NCI-H2227 (cell line): ENCODE results near the gene ITSN1.
"Not testable (repeated sequence)": the region's sequence is repeated elsewhere in the genome, so short reads cannot be mapped to it uniquely, and the experiment has no call there.

ENCODE experiments used
- DNase-seq: peaks from one replicate; lab custom pipeline; 2025; ENCODE audit not compliant: unreplicated experiment; lab: John Stamatoyannopoulos, UW

ITSN1 gene

DNA sequence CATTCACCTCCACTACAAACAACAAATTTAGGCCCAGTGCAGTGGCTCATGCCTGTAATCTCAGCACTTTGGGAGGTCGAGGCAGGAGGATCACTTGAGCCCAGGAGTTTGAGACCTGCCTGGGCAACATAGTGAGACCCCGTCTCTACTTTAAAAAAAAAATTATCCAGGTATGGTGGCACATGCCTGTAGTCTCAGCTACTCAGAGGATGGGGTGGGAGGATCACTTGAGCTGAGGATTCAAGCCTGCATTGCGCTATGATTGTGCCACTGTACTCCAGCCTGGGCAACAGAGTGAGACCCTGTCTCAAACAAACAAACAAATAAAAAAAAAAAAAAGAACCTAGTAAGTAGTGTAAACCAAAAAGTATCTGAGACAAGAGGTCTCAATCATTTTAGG, 86.8 kb downstream of the ITSN1 start:
- DNase-seq, result not testable (repeated sequence)

DNA sequence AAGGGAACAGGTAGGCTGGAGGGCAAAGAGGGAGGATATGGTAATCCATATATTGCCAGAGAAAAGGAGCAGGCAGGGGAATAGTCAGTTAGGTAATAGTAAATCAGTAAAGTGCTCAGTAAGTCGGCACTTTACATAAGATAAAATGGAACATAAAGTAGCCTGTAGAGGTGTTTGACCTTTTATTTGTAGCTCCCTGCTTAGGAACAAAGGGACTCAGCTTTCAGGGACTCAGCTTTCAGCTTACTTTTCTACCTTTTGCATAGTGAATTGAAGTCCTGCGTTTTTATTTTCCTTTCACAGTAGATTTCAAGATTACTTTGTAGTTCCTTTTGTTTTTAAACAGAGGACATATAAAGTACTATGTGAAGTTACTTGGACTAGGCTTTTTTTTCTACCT, 87.3 kb downstream of the ITSN1 start:
- no peak for DNase-seq

DNA sequence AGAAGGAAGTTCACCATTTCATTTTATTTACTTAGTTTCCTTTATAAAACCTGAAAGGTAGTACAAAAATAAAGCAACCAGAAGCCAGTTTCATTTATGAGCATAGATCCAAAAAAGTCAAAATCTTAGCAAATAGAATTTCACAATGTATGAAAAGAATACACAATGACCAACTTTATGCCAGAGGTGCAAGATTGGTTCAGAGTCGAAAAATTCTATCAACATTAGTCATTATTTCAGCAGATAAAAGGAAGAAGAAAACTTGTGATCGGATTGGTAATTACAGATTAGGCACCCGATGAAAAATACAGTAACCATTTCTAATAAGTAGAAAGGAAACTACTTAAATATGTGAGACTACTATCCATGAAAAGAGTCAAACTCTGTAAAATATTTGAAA, 89.1 kb downstream of the ITSN1 start:
- DNase-seq, result no peak

DNA sequence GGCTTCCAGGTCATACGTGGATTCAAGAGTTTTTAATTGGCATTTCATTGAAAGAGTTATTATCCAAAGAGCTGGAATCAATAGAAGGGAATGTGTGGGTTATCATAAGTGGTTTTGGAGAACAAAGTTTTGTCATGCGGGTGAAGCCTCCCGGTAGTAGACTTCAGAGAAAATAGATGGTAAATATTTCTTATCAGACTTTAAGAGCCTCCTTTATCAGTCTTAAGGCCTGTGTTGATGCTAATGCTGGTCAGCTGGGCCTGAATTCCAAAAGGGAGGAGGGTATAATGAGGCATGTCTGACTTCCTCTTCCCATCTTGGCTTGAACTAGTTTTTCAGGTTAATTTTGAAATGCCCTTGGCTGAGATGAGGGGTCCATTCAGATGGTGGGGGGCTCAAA, 89.7 kb downstream of the ITSN1 start:
- DNase-seq, result no peak

DNA sequence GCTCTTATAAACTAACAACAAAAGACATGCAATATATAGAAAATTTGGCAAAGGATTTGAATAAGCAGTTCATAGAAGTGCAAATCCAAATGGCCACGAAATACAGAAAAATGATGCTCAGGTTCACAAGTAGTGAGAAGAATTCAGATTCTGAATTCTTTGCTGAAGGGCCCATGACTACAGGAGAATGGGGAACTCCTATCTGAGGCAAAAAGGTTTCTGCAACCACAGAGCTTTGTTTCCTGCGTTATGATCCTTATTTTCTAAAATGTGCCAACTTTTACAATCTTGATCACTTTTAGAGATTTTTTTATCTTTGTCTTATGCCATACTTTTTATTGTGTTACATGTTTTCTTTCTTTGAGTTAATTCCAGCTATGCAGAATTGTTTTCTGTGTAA, 91.3 kb downstream of the ITSN1 start:
- no peak for DNase-seq

DNA sequence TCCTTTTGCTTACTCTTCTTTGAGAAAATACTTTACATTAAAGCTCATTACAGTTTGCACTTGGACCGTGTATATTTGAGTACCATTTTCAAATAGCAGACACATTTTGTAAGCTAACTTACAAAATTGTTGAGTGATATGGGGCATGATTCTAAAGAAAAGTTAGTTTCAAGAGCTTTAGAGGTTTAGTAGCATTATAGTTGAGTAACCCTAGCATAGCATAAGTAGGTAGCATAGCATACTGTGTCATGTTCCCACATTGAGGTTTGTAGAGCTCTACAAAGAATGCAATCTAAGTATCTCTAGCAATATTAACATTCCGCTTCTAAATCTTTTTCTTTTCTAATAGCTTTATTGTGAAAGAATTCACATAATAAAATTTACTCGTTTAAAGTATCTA, 92.0 kb downstream of the ITSN1 start:
- no peak for DNase-seq

DNA sequence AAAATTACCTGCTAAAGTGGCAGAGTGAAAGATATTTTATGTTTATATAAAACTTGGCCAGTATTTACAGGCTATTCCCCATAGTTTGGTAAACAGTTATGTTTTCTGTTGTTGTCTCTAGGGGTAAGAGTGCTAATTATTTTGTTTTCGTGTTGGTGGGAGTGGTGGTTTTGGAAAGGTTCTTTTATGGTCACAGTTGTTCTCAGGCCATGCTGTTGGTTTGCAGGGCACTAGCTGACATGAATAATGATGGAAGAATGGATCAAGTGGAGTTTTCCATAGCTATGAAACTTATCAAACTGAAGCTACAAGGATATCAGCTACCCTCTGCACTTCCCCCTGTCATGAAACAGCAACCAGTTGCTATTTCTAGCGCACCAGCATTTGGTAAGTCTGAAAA, 92.5 kb downstream of the ITSN1 start:
- DNase-seq, result no peak

DNA sequence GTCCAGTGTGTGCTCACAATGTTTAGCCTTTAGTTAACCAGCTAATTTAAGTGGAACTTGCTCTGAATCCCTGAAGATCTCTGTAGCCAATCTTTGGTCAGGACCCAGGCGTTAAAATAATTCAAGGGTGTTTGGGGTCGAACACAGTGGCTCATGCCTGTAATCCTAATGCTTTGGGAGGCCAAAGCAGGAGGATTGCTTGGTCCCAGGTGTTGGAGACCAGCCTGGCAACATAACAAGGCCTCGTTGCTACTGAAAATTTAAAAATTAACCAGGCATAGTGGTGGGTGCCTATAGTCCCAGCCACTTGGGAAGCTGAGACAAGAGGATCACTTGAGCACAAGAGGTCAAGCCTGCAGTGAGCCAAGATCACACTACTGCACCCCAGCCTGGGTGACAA, 94.3 kb downstream of the ITSN1 start:
- DNase-seq, result no peak

DNA sequence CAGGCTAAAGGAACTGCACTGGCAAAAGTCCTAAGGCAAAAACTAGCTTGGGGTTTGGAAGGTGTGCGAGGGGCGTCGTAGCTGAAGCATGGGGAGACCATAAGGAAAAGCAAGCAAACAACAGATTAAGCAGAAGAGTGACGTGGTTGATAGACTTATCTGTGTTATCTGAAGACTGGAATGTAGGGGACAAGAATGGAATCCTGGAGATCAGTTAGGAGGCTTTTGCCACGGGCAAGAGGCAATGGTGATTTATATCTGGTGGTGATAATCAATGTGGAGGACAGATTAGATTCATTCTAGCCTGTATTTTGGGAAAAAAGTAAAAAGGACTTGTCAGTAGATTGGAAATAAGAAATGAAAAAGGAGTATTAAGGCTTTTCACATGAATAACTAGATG, 97.4 kb downstream of the ITSN1 start:
- DNase-seq, result no peak

DNA sequence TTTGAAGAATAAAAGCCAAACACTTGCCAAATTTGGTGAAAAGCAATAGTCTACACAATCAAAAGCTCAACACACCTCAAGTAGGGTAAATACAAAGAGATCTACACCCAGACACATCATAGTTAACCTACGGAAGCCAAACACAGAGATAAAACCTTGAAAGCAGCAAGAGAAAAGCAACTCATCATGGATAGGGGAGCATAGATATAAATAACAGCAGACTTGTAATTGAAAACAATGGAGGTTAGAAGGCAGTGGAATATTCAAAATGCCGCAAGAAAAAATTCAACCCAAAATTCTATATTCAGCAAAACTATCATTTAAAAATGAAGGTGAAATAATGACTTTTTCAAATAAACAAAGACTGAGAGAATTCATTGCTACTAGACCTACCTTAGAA, 105.1 kb downstream of the ITSN1 start:
- no peak for DNase-seq

DNA sequence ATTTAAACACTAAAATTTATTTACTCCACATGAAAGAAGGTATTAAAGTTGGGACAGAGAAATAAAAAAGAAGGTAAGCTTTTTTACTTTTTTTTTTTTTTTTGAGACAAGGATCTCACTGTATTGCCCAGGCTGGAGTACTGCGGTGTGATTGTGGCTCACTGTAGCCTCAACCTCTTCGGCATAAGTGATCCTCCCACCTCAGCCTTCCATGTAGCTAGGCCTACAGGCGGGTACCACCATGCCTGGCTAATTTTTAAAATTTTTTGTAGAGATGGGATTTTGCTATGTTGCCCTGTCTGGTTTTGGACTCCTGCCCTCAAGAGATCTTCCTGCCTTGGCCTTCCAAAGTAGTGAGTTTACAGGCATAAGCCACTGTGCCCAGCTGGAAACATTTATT, 106.6 kb downstream of the ITSN1 start:
- DNase-seq, result no peak

DNA sequence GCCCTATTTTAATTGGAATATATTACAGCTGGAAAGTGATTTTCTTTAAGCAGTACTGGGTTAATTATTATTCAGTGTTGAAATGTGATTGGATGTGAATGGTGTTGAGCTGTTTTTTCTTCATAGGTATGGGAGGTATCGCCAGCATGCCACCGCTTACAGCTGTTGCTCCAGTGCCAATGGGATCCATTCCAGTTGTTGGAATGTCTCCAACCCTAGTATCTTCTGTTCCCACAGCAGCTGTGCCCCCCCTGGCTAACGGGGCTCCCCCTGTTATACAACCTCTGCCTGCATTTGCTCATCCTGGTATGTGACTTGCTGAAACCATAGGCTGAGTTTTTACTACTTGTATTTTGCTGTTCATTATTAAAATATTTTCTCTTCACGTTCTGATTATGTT, 107.7 kb downstream of the ITSN1 start:
- DNase-seq, result no peak

DNA sequence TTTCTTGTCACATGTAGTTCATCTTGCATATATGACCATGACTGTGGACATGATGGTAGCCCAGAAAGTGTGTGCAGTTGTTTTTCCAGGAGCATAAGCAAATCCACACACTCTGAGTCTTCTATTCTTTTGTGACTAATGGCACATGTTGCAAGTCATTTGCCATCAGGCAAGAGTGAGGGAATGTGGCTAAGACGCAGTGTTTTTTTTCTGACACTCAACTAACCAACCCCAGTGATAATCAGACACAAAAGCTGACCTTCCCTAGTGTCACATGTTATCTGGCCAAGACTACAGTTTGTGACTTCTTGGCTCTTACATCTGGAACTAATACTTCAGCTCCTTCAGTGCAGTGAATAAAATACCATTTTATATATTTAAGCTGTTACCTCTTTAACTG, 108.8 kb downstream of the ITSN1 start:
- DNase-seq, result no peak

DNA sequence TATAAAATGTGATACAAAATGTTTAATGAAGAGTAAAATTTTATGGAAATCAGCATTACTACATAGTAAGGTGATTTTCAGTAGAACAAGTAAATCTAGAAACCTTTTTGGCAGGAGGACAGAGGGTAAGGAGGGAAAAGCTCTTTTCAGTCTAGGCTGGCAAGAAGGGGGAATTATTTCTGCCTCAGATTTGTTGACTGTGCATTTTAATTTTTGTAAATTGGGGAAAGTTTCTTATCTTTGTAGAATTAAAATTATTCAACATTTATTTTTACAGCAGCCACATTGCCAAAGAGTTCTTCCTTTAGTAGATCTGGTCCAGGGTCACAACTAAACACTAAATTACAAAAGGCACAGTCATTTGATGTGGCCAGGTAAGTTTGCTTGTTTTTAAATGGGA, 109.2 kb downstream of the ITSN1 start:
- DNase-seq, result no peak

DNA sequence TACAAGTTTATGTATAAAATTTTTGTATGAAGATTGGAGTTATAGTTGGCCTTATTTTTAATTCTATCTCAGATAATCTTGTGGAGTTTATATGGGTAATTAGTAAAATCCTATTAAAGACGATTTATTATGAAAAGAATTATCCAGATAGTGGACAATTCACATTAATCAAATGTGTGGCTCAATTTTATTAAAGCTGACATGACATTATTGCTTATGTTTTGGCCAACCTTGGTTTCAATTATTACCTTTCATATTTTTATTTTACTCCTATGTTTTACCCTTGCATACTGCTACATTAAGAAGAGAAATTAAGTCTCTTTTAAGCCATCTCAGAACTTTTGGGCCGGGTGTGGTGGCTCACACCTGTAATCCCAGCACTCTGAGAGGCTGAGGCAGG, 110.0 kb downstream of the ITSN1 start:
- DNase-seq, result no peak

DNA sequence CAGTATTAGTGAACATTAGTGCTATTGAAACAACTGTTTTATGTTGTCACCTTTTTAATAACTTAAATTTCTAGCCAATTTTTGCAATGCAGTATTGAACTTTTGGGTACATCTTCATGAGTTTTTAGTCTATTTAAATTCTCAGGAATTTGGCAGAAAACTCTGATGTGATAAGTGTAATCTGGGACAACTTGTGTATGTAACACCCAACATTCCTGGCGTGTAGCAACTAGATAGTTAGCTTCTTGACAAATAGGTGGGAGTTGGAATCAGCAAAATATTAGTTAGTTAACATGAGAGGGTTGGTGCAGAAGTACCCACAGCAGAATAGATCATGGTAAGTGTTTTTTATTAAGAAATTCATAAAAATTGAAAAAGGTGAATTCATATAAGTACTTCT, 111.6 kb downstream of the ITSN1 start:
- no peak for DNase-seq

DNA sequence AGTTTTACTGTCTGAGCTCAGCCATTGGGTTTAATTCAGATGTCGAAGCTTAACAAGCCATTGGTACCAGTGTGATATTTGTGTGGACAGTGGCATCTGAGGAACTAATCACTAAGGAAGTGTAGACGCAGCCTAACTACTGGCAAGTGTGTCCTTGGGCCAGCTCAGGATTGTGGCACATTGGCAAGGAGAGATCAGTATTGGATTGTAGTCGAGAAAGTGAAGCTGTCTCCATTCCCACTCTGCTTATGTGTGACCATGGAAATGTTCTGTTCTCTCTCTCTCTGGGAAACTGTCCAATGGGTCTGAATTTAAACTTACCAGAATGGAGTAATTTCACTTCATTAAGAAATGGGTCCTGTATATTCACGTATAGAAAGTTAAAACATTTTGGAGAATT, 112.2 kb downstream of the ITSN1 start:
- DNase-seq, result no peak

DNA sequence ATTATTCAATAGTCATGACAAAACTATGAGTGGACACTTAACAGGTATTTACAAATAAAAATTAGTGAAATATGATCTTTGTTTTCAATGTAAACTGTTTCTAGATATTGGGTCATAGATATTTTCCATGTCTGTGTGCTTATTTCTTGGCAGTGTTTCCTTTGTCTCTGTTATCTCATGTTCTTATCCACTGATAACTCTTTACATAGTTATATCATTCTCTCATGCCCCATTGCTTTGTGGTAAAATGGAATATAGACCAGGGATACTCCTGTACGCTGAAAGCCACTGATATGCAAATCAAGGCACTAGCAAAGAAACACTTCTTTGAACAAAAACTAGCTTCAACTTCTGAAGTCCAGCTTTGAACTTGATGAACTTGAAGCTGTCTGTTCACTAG, 113.1 kb downstream of the ITSN1 start:
- no peak for DNase-seq

DNA sequence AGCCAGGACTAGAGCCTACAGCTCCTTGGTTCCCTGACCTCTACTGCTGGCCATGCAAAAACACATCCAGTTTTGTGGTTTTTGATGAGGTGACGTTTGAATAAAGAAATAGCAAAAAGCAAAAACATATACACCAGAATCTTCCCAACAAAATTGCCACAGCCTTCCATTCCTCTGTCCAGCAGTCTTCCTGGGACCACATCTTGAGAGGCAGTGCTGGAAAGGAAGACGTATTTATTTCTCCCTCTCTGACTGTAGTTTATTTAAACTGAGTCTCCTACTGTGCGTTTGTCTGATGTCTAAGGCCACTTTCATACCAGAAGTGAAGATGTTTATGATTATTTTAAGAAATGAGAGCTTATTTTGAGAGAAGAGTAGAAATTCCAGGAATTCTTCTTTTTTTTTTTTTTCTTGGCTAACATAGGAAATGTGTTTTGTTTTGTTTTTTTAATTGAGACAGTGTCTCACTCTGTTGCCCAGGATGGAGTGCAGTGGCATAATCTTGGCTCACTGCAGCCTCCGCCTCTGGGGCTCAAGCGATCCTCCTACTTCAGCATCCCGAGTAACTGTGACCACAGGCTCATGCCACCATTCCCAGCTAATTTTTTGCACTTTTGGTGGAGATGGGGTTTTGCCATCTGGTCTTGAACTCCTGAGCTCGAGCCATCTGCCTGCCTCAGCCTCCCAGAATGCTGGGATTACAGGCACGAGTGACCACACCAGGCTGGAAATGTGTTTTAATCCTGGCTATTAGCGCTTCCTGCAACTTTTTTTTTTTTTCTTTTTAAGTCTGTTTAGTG, 118.5 kb downstream of the ITSN1 start:
- DNase-seq, result no peak

DNA sequence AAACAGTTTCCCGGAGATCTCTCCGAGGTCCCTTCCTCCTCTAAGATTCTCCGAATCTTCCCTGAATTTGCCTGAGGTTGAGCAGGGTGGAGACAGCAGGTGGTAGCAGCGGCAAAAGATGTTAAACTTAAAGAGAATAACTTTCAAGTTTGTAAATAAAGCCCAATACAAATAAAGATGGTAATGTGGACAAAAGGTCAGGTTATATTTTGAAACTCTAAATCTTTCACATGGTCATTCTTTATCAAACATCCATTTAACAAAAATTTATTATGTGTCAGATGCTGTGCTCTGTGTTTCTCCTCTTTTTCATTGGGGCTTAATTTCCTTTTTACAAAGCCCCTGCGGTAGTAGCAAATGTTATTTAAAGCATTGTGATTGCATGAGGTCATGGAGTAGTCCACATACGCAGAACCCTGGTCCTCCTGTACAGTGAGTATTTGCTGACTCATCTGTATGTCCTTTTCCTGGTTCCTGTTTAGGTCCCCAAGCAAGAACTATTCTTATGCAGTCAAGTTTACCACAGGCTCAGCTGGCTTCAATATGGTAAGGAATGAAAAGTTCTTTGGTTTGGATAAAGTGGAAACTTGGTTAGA, 119.2 kb downstream of the ITSN1 start:
- no peak for DNase-seq

DNA sequence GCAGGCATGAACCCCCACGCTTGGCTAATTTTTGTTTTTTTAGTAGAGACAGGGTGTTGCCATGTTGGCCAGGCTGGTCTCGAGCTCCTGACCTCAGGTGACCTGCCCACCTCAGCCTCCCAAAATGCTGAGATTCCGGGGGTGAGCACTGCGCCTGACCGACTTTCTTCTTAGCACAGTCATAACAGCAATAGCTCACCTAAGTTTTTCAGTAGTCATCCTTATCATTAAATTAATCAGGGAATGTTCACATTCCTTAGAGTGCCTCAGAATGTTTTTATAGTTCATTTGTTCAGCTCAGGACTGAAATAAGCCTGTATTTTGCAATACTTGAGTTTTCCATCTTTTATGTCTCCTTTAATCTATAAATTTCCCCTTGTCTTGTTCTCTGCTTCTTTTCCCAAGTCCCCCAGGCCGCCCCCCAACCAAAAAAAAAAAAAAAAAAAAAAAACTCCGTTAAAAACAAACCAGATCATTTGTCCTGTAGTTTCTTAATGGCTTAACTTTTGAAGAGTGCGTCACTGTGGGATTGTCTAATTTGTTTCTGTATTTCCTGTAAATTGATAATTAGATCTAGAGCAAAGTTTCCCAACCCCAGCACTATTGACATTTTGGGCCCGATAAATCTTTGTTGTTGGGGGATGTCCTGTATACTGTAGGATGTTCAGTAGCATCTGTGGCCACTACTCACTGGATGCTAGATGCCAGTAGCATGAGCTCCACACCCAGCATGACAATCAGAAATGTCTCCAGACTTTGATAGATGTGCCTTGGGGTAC, 120.7 kb downstream of the ITSN1 start:
- no peak for DNase-seq

DNA sequence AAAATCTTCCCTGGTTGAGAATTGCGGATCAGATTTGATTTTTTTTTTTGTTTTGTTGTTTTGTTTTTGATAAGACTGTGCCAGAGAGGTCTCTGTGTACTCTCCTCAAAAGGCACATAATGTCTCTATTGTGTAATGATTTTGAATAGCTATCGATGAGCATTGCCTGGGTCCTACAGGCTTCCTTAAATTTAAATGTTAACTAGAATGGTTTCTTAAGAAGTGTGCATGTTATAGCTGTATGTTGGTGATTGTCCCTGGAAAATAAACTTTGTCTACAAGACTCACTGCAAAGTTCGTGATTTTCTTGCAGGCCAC, 121.2 kb downstream of the ITSN1 start:
- DNase-seq, result no peak
